Neuron (in vitro differentiated cells): Measurements from ENCODE around the gene BSPH1.
"Not testable (repeated sequence)": the region's sequence is repeated elsewhere in the genome, so short reads cannot be mapped to it uniquely, and the experiment has no call there.

Source experiments
- H2AFZ ChIP-seq: one replicate; pipeline ENCODE4 v1.6.1; 2013; ENCODE audit warnings: low read depth, mild to moderate bottlenecking, inconsistent platforms, low read length, moderate library complexity
- H3K27me3 ChIP-seq: one replicate; pipeline ENCODE4 v1.6.1; 2013; ENCODE audit warnings: low read length; ENCODE audit not compliant: insufficient read depth
- H3K36me3 ChIP-seq: one replicate; pipeline ENCODE4 v1.6.1; 2013; ENCODE audit warnings: low read length; ENCODE audit not compliant: insufficient read depth
- H3K4me1 ChIP-seq: one replicate; pipeline ENCODE4 v1.6.1; 2013; ENCODE audit warnings: low read length; ENCODE audit not compliant: insufficient read depth
- H3K4me3 ChIP-seq: 2 replicates; pipeline ENCODE4 v1.5.1; 2013; ENCODE audit warnings: mild to moderate bottlenecking, low read length, moderate library complexity
- H3K9me3 ChIP-seq: one replicate; pipeline ENCODE4 v1.6.1; 2013; ENCODE audit warnings: low read length

The BSPH1 gene

GRCh38 chr19:47998800-47999199 is 6.8 kb upstream of the BSPH1 start:
- H3K4me1 ChIP-seq = no peaks in the 10 kb centered on the region
- no peaks in the 10 kb centered on the region for H3K36me3 ChIP-seq
- H3K9me3 ChIP-seq = no peaks in the 10 kb centered on the region
- H3K27me3 ChIP-seq = no peaks in the 10 kb centered on the region
- no peak overlapping the region for H2AFZ ChIP-seq
- H3K4me3 ChIP-seq = no peak overlapping the region

- H3K36me3 ChIP-seq = no peaks in the 10 kb centered on the region
- H3K27me3 ChIP-seq = no peaks in the 10 kb centered on the region
- H3K4me1 ChIP-seq = no peaks in the 10 kb centered on the region
- H2AFZ ChIP-seq = no peak overlapping the region
- no peak overlapping the region for H3K4me3 ChIP-seq
- H3K9me3 ChIP-seq = no peaks in the 10 kb centered on the region
Observed at GRCh38 chr19:47996230-47996727, 4.3 kb upstream of the BSPH1 start.

GRCh38 chr19:47994209-47994802 is 2.3 kb upstream of the BSPH1 start, which contains the start of gene ELSPBP1:
ELSPBP1 (plus strand) TSS chr19:47994632; CDS start chr19:48008668, 14,036 bp downstream.
- H3K9me3 ChIP-seq = no peaks in the 10 kb centered on the region
- no peaks in the 10 kb centered on the region for H3K36me3 ChIP-seq
- H2AFZ ChIP-seq = no peak within 1 kb of the TSS
- no peaks in the 10 kb centered on the region for H3K4me1 ChIP-seq
- H3K4me3 ChIP-seq = no peak within 1 kb of the TSS
- H3K27me3 ChIP-seq = no peaks in the 10 kb centered on the region

- no peaks in the 10 kb centered on the region for H3K9me3 ChIP-seq
- H3K27me3 ChIP-seq = peaks cover 2% of the 10 kb centered on the region
- H3K36me3 ChIP-seq = no peaks in the 10 kb centered on the region
- H3K4me1 ChIP-seq = no peaks in the 10 kb centered on the region
- no peak overlapping the region for H3K4me3 ChIP-seq
- no peak overlapping the region for H2AFZ ChIP-seq
Observed at GRCh38 chr19:47991191-47991808, 670 bp downstream of the BSPH1 start.

GRCh38 chr19:47973529-47973928 is 18.4 kb downstream of the BSPH1 start:
- Histone ChIP-seq H3K9me3 (no peaks in the 10 kb centered on the region), H3K4me3 (no peak overlapping the region), H3K27me3 (no peaks in the 10 kb centered on the region), H3K4me1 (no peaks in the 10 kb centered on the region), H3K36me3 (no peaks in the 10 kb centered on the region), H2AFZ (no peak overlapping the region)

- not testable (repeated sequence) for H3K36me3 ChIP-seq, H3K9me3 ChIP-seq, H3K27me3 ChIP-seq, H3K4me3 ChIP-seq, H2AFZ ChIP-seq, H3K4me1 ChIP-seq
Observed at GRCh38 chr19:47955936-47956335, 36.0 kb downstream of the BSPH1 start.

GRCh38 chr19:47952132-47952531 is 39.8 kb downstream of the BSPH1 start:
- H3K36me3 ChIP-seq, H3K9me3 ChIP-seq, H3K4me3 ChIP-seq, H3K27me3 ChIP-seq, H3K4me1 ChIP-seq, H2AFZ ChIP-seq: not testable (repeated sequence)

GRCh38 chr19:47949852-47950521 is 42.0 kb downstream of the BSPH1 start:
- H3K4me3 ChIP-seq = not testable (repeated sequence)

GRCh38 chr19:47928581-47928980 is 63.4 kb downstream of the BSPH1 start:
- not testable (repeated sequence) for H3K27me3 ChIP-seq, H3K36me3 ChIP-seq, H3K4me3 ChIP-seq, H3K9me3 ChIP-seq, H2AFZ ChIP-seq, H3K4me1 ChIP-seq

More at GRCh38 chr19:47949852-47950521, 42.0 kb downstream of the BSPH1 start:
- H3K27me3 ChIP-seq, H2AFZ ChIP-seq, H3K36me3 ChIP-seq, H3K9me3 ChIP-seq, H3K4me1 ChIP-seq: not testable (repeated sequence)

- H3K4me1 ChIP-seq, H2AFZ ChIP-seq, H3K9me3 ChIP-seq, H3K4me3 ChIP-seq, H3K36me3 ChIP-seq, H3K27me3 ChIP-seq: not testable (repeated sequence)
Observed at GRCh38 chr19:47920107-47920506, 71.9 kb downstream of the BSPH1 start.
